OCI-LY1 (cell line): Measurements from ENCODE around the gene SULF2.

Experiments used
- H2AFZ ChIP-seq: fragments of 200-600 bp; sonication (generic), shearing (Covaris generic); 2 replicates; pipeline ENCODE4 v1.6.0; 2014; ENCODE audit warnings: antibody characterized with exemption, mild to moderate bottlenecking, low read length
- H3F3A ChIP-seq: fragments of 200-600 bp; sonication (generic), shearing (Covaris generic); 2 replicates; pipeline ENCODE4 v1.6.0; 2014; ENCODE audit warnings: mild to moderate bottlenecking, antibody characterized with exemption, low read length, moderate library complexity; ENCODE audit not compliant: insufficient read depth
- H3K27ac ChIP-seq: fragments of 200-600 bp; sonication (generic); 2 replicates; pipeline ENCODE4 v1.5.1; 2014; ENCODE audit warnings: low read length, mixed run types, mild to moderate bottlenecking, low read depth; ENCODE audit not compliant: poor library complexity, severe bottlenecking
- H3K27me3 ChIP-seq: fragments of 200-600 bp; sonication (generic); 2 replicates; pipeline ENCODE4 v1.6.0; 2014; ENCODE audit warnings: antibody characterized with exemption, mild to moderate bottlenecking, low read length, moderate library complexity; ENCODE audit not compliant: insufficient read depth
- H3K36me3 ChIP-seq: fragments of 200-600 bp; sonication (generic); 2 replicates; pipeline ENCODE4 v1.6.1; 2014; ENCODE audit warnings: mild to moderate bottlenecking, antibody characterized with exemption, low read length, moderate library complexity, mixed read lengths; ENCODE audit not compliant: insufficient read depth
- H3K4me1 ChIP-seq: fragments of 200-600 bp; sonication (generic); 2 replicates; pipeline ENCODE4 v1.5.1; 2014; ENCODE audit warnings: mild to moderate bottlenecking, low read length, moderate library complexity; ENCODE audit not compliant: insufficient read depth, severe bottlenecking
- H3K4me2 ChIP-seq: fragments of 200-600 bp; sonication (generic), shearing (Covaris generic); 2 replicates; pipeline ENCODE4 v1.6.1; 2014; ENCODE audit warnings: low read length
- H3K4me3 ChIP-seq: fragments of 200-600 bp; sonication (generic); 2 replicates; pipeline ENCODE4 v1.5.1; 2014; ENCODE audit warnings: low read length, low read depth, mild to moderate bottlenecking, mixed read lengths; ENCODE audit not compliant: poor library complexity, severe bottlenecking
- H3K79me2 ChIP-seq: fragments of 200-600 bp; shearing (Covaris generic); 2 replicates; pipeline ENCODE4 v1.6.1; 2016; ENCODE audit warnings: mixed run types, low read length, mixed read lengths; ENCODE audit not compliant: insufficient read depth
- H3K9ac ChIP-seq: fragments of 200-600 bp; sonication (generic), shearing (Covaris generic); 2 replicates; pipeline ENCODE4 v1.6.1; 2014; ENCODE audit warnings: mild to moderate bottlenecking, low read length, mixed read lengths
- H3K9me2 ChIP-seq: fragments of 200-600 bp; sonication (generic), shearing (Covaris generic); 2 replicates; pipeline ENCODE4 v1.6.1; 2014; ENCODE audit warnings: low read depth, mild to moderate bottlenecking, low read length, mixed read lengths
- H3K9me3 ChIP-seq: fragments of 200-600 bp; shearing (Covaris generic); 2 replicates; pipeline ENCODE4 v1.6.1; 2014; ENCODE audit warnings: low read length, mixed read lengths
- H4K20me1 ChIP-seq: fragments of 200-600 bp; sonication (generic), shearing (Covaris generic); 2 replicates; pipeline ENCODE4 v1.6.0; 2016; ENCODE audit warnings: mild to moderate bottlenecking, low read length; ENCODE audit not compliant: insufficient read depth
- EZH2 ChIP-seq: fragments of 200-600 bp; sonication (generic), shearing (Covaris generic); IDR thresholded peaks from 2 replicates; pipeline ENCODE4 v1.8.0; 2017; ENCODE audit warnings: borderline replicate concordance, mixed run types, mild to moderate bottlenecking, antibody characterized with exemption, low read length, moderate library complexity, mixed read lengths
- TF ChIP-seq, protein P1 (sequence below): fragments of 200-600 bp; sonication (generic), shearing (Covaris generic); IDR thresholded peaks from 2 replicates; pipeline ENCODE4 v1.5.1; 2017; ENCODE audit warnings: mild to moderate bottlenecking, antibody characterized with exemption, low read length, moderate library complexity, mixed read lengths

The SULF2 gene

GRCh38 chr20:47760686-47761481 is 24.4 kb downstream of the SULF2 start:
- no peak overlapping the region for H3K9ac ChIP-seq
- H3K4me3 ChIP-seq = no peak overlapping the region
- no peaks in the 10 kb centered on the region for H3F3A ChIP-seq
- peaks cover 8% of the 10 kb centered on the region for H3K27me3 ChIP-seq
- no peaks in the 10 kb centered on the region for H3K4me1 ChIP-seq
- H3K9me2 ChIP-seq = no peaks in the 10 kb centered on the region
- no peak overlapping the region for H2AFZ ChIP-seq
- no peak for TF ChIP-seq EZH2
- TF ChIP-seq, protein P1, sequence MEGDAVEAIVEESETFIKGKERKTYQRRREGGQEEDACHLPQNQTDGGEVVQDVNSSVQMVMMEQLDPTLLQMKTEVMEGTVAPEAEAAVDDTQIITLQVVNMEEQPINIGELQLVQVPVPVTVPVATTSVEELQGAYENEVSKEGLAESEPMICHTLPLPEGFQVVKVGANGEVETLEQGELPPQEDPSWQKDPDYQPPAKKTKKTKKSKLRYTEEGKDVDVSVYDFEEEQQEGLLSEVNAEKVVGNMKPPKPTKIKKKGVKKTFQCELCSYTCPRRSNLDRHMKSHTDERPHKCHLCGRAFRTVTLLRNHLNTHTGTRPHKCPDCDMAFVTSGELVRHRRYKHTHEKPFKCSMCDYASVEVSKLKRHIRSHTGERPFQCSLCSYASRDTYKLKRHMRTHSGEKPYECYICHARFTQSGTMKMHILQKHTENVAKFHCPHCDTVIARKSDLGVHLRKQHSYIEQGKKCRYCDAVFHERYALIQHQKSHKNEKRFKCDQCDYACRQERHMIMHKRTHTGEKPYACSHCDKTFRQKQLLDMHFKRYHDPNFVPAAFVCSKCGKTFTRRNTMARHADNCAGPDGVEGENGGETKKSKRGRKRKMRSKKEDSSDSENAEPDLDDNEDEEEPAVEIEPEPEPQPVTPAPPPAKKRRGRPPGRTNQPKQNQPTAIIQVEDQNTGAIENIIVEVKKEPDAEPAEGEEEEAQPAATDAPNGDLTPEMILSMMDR = no peak
- H3K79me2 ChIP-seq = no peaks in the 10 kb centered on the region
- H3K9me3 ChIP-seq = no peaks in the 10 kb centered on the region
- no peak overlapping the region for H3K27ac ChIP-seq
- H4K20me1 ChIP-seq = no peaks in the 10 kb centered on the region
- no peak overlapping the region for H3K4me2 ChIP-seq
- H3K36me3 ChIP-seq = no peaks in the 10 kb centered on the region

GRCh38 chr20:47758517-47759450 is 26.5 kb downstream of the SULF2 start:
- Histone ChIP-seq H3K79me2 (no peaks in the 10 kb centered on the region), H3K27me3 (peaks cover 10% of the 10 kb centered on the region), H3K27ac (no peak overlapping the region), H3K4me3 (no peak overlapping the region), H3K4me1 (no peaks in the 10 kb centered on the region), H3F3A (no peaks in the 10 kb centered on the region), H3K36me3 (no peaks in the 10 kb centered on the region), H3K9me3 (no peaks in the 10 kb centered on the region), H3K9me2 (no peaks in the 10 kb centered on the region), H3K9ac (no peak overlapping the region), H3K4me2 (no peak overlapping the region), H4K20me1 (no peaks in the 10 kb centered on the region), H2AFZ (no peak overlapping the region)
- TF ChIP-seq, protein P1 = no peak
- TF ChIP-seq EZH2 = no peak

DNA sequence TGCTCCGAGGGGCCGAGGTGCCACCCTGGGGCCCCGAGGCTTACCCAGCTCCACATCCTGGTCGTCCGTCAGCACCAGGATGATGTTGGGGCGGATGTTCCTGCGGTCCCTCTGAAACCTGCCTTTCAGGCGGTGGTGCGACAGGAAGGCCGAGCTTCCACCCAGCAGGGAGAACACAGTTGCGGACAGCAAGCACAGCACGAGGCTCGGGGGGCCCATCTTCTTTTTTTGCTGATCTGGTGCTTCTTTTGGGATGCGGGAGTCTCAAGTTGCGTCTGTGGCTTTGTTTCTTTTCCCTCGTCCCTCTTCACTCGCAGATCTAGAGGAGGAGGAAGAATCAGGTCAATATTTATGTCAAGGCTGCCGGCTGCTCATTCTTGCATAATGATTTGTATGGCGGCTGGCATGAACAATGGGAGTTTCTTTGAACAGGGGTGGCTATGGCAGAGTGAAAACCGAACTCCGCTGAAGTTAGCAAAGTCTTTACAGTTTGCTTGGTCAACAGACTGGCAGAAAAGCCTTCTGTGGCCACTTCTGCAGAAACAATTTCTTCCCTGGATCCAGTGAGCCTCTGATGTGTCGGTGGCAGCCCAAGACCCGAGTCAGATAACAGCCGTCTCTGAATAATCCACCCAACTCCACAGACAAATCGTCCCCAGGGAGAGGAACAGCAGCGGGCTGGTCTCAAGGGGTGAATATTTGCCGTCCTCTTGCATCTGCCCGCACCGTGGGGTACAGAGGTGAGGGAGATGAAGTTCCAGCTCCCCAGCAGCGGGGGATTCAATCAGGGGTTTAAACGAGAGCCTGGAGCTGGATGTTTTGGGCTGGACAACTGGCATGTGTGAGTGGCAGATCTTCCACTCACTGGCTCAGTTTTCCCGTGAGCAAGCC is 27.9 kb downstream of the SULF2 start:
- no peak overlapping the region for H2AFZ ChIP-seq
- H4K20me1 ChIP-seq = no peaks in the 10 kb centered on the region
- H3K4me2 ChIP-seq = no peak overlapping the region
- no peak overlapping the region for H3K27ac ChIP-seq
- no peaks in the 10 kb centered on the region for H3K79me2 ChIP-seq
- TF ChIP-seq, protein P1 = no peak
- TF ChIP-seq EZH2 = no peak
- H3K36me3 ChIP-seq = no peaks in the 10 kb centered on the region
- no peaks in the 10 kb centered on the region for H3K9me3 ChIP-seq
- no peaks in the 10 kb centered on the region for H3K9me2 ChIP-seq
- H3K9ac ChIP-seq = no peak overlapping the region
- H3K4me3 ChIP-seq = no peak overlapping the region
- no peaks in the 10 kb centered on the region for H3K4me1 ChIP-seq
- H3F3A ChIP-seq = no peaks in the 10 kb centered on the region
- 0 out of 2 replicates have a peak, but pooled peaks cover 11% of the 10 kb centered on the region for H3K27me3 ChIP-seq
